ENCODE measurements around the gene CTBP2.

The CTBP2 gene

DNA sequence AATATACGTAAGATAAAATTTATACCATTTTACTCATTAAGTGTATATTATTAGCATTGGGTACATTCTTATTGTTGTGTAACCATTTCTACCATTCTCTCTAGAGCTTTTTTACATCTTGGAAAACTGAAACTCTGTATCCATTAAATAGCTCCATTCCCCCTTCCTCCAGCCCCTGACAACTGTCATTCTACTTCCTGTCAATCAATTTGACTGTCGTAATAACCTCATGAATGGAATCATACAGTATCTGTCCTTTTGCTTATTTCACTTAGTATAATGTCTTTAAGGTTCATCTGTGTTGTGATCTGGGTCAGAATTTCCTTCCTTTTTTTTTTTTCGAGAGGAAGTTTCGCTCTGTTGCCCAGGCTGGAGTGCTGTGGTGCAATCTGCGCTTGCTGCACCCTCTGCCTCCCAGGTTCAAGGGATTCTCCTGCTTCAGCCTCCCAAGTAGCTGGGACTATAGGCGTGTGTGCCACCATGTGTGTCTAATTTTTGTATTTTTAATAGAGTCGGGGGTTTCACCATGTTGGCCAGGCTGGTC lies 202.9 kb downstream of the CTBP2 start:
- no peak for DNase-seq (ENCODE audit: extremely low spot score)
- POLR2A ChIA-PET, result no interaction called here
- TF ChIP-seq BHLHE40 (IDR thresholded peaks at IDR 0.05; ENCODE audit: borderline replicate concordance), result no peak
- TF ChIP-seq ARNT (IDR thresholded peaks at IDR 0.05), result no peak
- no peak for TF ChIP-seq TARDBP (IDR thresholded peaks at IDR 0.05)
- no peak for TF ChIP-seq CTBP1 (IDR thresholded peaks at IDR 0.05; ENCODE audit: borderline replicate concordance)
- no peak for TF ChIP-seq FOXK2 (IDR thresholded peaks at IDR 0.05)
- TF ChIP-seq, protein P1, sequence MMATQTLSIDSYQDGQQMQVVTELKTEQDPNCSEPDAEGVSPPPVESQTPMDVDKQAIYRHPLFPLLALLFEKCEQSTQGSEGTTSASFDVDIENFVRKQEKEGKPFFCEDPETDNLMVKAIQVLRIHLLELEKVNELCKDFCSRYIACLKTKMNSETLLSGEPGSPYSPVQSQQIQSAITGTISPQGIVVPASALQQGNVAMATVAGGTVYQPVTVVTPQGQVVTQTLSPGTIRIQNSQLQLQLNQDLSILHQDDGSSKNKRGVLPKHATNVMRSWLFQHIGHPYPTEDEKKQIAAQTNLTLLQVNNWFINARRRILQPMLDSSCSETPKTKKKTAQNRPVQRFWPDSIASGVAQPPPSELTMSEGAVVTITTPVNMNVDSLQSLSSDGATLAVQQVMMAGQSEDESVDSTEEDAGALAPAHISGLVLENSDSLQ (IDR thresholded peaks at IDR 0.05), result peak; percentile 88
- CTCF ChIA-PET, result no interaction called here

DNA sequence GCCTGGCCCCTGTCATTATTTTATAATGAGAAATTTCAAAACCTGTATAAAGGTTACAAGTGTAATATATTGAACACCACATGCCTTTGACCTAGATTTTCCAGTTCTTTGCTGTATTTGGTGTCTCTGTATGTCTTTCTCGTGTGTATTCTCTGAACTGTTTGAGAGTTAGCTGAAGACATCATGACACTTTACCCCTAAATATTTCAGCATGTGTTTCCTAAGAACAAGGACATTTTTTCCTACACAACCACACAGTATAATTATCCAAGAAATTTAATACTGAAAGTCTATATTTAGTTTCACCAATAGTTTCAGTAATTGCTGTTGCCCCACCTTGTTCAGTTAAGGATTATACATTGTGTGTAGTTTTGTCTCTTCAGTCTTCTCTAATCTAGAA lies 203.6 kb downstream of the CTBP2 start:
- no peak for TF ChIP-seq HDGF (IDR thresholded peaks at IDR 0.05; ENCODE audit: borderline replicate concordance)
- no peak for TF ChIP-seq ARNT (IDR thresholded peaks at IDR 0.05)
- TF ChIP-seq, protein P1 (IDR thresholded peaks at IDR 0.05), result no peak
- no peak for TF ChIP-seq FOXA1 (IDR thresholded peaks at IDR 0.05)
- TF ChIP-seq L3MBTL2 (conservative IDR thresholded peaks at IDR 0.05), result no peak
- TF ChIP-seq BHLHE40 (IDR thresholded peaks at IDR 0.05; ENCODE audit: borderline replicate concordance), result no peak
- no peak for TF ChIP-seq LEF1 (IDR thresholded peaks at IDR 0.05; ENCODE audit: borderline replicate concordance)
- TF ChIP-seq ZNF384 (IDR thresholded peaks at IDR 0.05), result no peak
- no peak for TF ChIP-seq FOXM1 (IDR thresholded peaks at IDR 0.05; ENCODE audit: borderline replicate concordance)
- TF ChIP-seq SP1 (IDR thresholded peaks at IDR 0.05), result no peak
- no peak for TF ChIP-seq FOXK2 (IDR thresholded peaks at IDR 0.05)
- no peak for TF ChIP-seq ELF4 (IDR thresholded peaks at IDR 0.05)
- TF ChIP-seq NFRKB (IDR thresholded peaks at IDR 0.05), result no peak
- no peak for TF ChIP-seq CTBP1 (IDR thresholded peaks at IDR 0.05; ENCODE audit: borderline replicate concordance)
- no peak for TF ChIP-seq SUZ12 (IDR thresholded peaks at IDR 0.05)
- no peak for TF ChIP-seq TARDBP (IDR thresholded peaks at IDR 0.05)
- ChIA-PET CTCF (no interaction called here), POLR2A (no interaction called here)
- DNase-seq (ENCODE audit: extremely low spot score), result no peak

DNA sequence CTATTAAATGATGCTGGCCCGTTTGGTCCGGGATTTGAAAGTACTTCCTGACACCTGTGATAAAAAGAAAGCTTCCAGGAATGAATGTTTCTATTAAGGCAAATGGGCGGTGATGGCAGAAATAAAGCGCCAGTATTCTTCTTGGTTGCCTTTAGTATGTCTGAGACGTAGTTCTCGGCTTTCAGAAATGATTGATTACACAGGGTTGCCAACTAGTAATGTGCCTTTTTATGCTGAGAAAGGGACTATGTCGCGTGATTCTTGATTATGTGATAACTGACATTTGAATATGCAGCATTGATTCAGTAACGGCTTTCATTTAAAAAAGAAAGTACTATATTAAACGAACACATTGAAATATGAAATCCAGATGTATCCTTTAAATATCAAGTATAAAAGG lies 204.5 kb downstream of the CTBP2 start:
- DNase-seq (ENCODE audit: extremely low spot score), result no peak
- ChIA-PET POLR2A (no interaction called here), CTCF (no interaction called here)
- no peak for TF ChIP-seq CTBP1 (IDR thresholded peaks at IDR 0.05; ENCODE audit: borderline replicate concordance)
- TF ChIP-seq, protein P1 (IDR thresholded peaks at IDR 0.05), result peak; percentile 86

DNA sequence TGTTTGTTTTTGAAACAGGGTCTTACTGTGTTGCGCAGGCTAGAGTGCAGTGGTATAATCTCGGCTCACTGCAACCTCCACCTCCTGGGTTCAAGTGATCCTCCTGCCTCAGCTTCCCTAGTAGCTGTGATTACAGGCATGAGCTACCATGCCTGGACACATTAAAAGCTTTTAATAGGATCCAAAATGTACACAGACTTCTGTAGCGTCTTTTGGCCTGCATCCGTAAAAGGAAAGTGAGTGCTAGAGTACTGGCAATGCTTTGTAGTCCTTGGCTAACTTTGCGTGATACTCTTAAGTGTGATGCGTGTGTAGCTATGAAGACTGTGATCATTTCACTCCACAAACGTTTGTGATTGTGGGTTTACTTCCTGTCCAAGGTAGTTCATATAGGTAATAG lies 205.1 kb downstream of the CTBP2 start:
- TF ChIP-seq LEF1 (IDR thresholded peaks at IDR 0.05; ENCODE audit: borderline replicate concordance) (no peak), HDGF (IDR thresholded peaks at IDR 0.05; ENCODE audit: borderline replicate concordance) (no peak), FOXA1 (IDR thresholded peaks at IDR 0.05) (no peak), TARDBP (IDR thresholded peaks at IDR 0.05) (no peak), FOXM1 (IDR thresholded peaks at IDR 0.05; ENCODE audit: borderline replicate concordance) (no peak)
- TF ChIP-seq, protein P1 (IDR thresholded peaks at IDR 0.05), result no peak
- ChIA-PET POLR2A (no interaction called here), CTCF (no interaction called here)
- no peak for DNase-seq (ENCODE audit: extremely low spot score)

DNA sequence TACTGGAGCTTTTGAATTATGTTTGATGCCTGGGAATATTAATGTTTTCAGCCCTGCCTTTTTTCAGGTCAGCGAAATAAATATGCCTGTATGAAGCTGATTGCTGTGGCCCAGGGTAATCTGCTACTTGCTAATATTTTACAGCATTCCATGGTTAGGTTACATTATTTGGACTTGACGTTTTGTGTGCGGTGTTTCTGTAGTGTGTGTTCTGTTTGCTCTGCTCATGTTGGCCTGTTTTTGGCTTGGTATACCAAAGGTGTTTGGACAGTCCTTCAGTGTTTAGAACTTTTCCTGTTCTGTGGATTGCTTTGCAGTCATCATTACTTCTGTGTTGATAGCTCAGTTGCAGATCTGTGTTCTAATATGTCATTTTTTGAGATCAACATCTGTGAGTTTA lies 206.9 kb downstream of the CTBP2 start:
- no peak for DNase-seq (ENCODE audit: extremely low spot score)
- TF ChIP-seq BHLHE40 (IDR thresholded peaks at IDR 0.05; ENCODE audit: borderline replicate concordance), result no peak
- TF ChIP-seq ELF4 (IDR thresholded peaks at IDR 0.05), result no peak
- ChIA-PET POLR2A (interaction anchor here (1.3 kb wide), 1 partner anchor 37 kb away, joined by 7 read pairs; no protein-coding TSS in a partner anchor), CTCF (no interaction called here)

DNA sequence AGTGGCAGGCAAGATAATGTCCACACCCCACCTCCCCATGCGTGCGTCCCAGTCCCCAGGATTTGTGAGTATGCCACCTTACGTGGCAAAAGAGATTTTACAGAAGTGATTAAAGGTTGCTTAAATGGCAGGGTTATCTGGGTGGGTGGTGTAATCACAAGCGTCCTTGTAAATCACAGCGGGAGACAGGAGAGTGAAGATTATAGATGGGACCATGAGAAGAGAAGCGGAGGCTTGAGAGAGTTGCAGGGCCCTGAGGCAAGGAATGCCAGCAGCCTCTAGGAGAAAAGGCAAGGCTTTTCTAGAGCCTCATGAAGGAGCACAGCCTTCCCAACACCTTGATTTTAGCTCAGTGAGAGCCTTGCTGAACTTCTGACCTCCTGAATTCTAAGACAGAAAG lies 208.2 kb downstream of the CTBP2 start:
- peak; percentile 62 for DNase-seq (ENCODE audit: extremely low spot score)
- TF ChIP-seq FOXA1 (IDR thresholded peaks at IDR 0.05) (no peak), BHLHE40 (IDR thresholded peaks at IDR 0.05; ENCODE audit: borderline replicate concordance) (no peak), HDGF (IDR thresholded peaks at IDR 0.05; ENCODE audit: borderline replicate concordance) (no peak), FOXM1 (IDR thresholded peaks at IDR 0.05; ENCODE audit: borderline replicate concordance) (no peak), FOXK2 (IDR thresholded peaks at IDR 0.05) (no peak), ZNF384 (IDR thresholded peaks at IDR 0.05) (no peak), TARDBP (IDR thresholded peaks at IDR 0.05) (no peak), ARNT (IDR thresholded peaks at IDR 0.05) (peak; percentile 72), L3MBTL2 (conservative IDR thresholded peaks at IDR 0.05) (no peak), NFRKB (IDR thresholded peaks at IDR 0.05) (no peak), SUZ12 (IDR thresholded peaks at IDR 0.05) (no peak), CTBP1 (IDR thresholded peaks at IDR 0.05; ENCODE audit: borderline replicate concordance) (peak; percentile 83), LEF1 (IDR thresholded peaks at IDR 0.05; ENCODE audit: borderline replicate concordance) (no peak), ELF4 (IDR thresholded peaks at IDR 0.05) (no peak), SP1 (IDR thresholded peaks at IDR 0.05) (no peak)
- TF ChIP-seq, protein P1 (IDR thresholded peaks at IDR 0.05), result peak; percentile 91
- POLR2A ChIA-PET, result no interaction called here
- CTCF ChIA-PET, result no interaction called here
